ENCODE data around the gene MAGI1.
"Not testable (repeated sequence)": the region's sequence is repeated elsewhere in the genome, so short reads cannot be mapped to it uniquely, and the experiment has no call there.

Gene MAGI1

DNA sequence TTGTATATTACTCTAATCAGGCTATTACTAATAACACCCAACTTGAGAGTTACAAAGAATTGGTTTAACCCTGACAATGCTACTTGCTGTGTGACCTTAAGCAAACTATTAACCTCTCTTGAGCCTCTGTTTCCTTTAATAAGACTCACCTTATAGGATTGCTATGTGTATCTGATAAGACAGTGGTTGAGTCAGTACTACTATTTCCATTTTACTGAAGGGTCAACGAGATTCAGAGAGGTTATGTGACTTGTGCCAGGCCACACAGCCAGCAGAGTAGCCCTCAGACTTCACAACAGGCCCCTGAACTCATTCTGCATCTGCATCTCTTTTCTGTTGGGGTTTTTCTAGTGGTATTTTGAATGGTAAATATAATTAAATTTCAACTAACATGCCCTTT lies 420.1 kb downstream of the MAGI1 start:
- TF ChIP-seq, protein P1, sequence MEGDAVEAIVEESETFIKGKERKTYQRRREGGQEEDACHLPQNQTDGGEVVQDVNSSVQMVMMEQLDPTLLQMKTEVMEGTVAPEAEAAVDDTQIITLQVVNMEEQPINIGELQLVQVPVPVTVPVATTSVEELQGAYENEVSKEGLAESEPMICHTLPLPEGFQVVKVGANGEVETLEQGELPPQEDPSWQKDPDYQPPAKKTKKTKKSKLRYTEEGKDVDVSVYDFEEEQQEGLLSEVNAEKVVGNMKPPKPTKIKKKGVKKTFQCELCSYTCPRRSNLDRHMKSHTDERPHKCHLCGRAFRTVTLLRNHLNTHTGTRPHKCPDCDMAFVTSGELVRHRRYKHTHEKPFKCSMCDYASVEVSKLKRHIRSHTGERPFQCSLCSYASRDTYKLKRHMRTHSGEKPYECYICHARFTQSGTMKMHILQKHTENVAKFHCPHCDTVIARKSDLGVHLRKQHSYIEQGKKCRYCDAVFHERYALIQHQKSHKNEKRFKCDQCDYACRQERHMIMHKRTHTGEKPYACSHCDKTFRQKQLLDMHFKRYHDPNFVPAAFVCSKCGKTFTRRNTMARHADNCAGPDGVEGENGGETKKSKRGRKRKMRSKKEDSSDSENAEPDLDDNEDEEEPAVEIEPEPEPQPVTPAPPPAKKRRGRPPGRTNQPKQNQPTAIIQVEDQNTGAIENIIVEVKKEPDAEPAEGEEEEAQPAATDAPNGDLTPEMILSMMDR (conservative IDR thresholded peaks at IDR 0.05; ENCODE audit: low read depth, low read length) = no peak
- no peak overlapping the region for H3K4me3 ChIP-seq (ENCODE audit: low read length)
- no peak for DNase-seq (ENCODE audit: low read depth)

DNA sequence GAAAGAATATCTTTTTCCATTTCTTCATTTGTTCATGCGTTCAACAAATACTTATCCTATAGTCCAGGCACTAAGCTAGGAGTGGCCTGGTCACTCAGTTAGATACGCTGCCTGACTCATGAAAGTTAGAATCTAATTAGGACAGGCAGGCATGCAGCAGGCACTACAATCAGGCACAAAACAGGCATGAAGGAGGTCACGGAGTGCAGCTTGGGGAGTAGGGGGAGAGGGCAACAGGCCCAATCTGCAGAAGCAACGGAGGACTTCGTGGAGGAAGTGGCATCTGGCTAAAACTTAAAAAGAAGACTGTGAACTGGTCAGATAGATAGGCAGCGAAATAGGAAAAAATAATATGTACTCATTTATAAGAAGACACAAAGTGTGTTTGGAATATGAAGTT lies 420.9 kb downstream of the MAGI1 start:
- no peak for DNase-seq (ENCODE audit: low read depth)
- TF ChIP-seq, protein P1 (conservative IDR thresholded peaks at IDR 0.05; ENCODE audit: low read depth, low read length) = no peak
- H3K4me3 ChIP-seq (ENCODE audit: low read length) = no peak overlapping the region

DNA sequence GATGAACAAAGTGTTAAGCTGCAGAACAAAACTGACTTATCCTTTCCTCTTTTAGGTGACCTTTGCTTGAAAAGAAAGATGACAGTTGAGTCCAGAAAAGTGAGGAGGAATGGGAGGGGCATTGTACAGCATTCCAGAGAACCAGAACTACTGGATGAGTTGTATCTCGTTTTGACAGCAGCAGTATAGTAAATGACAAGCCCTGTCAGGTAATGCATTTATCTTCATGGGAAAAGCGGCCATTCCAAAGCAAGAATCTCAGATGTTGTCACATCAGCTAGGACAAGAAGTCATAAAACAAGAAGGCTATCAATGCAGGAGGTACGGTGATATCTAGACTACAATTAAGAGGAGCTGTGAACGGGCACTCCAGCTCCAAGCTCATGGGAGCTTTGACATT lies 421.5 kb downstream of the MAGI1 start:
- no peak for DNase-seq (ENCODE audit: low read depth)
- TF ChIP-seq, protein P1 (conservative IDR thresholded peaks at IDR 0.05; ENCODE audit: low read depth, low read length) = no peak
- no peak overlapping the region for H3K4me3 ChIP-seq (ENCODE audit: low read length)

DNA sequence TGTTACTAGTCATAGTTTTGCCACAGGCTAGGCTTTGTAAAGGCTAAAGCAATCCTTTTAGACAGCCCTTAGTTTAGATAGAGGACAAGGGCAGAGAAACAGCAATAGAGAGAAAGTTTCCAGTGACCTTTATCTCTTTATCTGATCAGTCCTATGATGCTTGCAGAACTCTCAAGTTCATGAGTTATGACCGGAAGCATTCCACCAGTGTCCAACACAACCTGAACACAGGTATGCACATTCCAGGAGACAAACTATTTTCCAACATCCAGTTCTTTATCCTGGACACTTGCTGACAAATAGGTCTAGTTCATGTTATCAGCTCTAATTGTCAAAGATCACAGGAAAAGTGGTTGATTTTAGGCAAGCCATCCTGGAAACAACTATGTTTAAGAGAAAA lies 422.2 kb downstream of the MAGI1 start:
- no peak overlapping the region for H3K4me3 ChIP-seq (ENCODE audit: low read length)
- TF ChIP-seq, protein P1 (conservative IDR thresholded peaks at IDR 0.05; ENCODE audit: low read depth, low read length) = no peak
- no peak for DNase-seq (ENCODE audit: low read depth)

DNA sequence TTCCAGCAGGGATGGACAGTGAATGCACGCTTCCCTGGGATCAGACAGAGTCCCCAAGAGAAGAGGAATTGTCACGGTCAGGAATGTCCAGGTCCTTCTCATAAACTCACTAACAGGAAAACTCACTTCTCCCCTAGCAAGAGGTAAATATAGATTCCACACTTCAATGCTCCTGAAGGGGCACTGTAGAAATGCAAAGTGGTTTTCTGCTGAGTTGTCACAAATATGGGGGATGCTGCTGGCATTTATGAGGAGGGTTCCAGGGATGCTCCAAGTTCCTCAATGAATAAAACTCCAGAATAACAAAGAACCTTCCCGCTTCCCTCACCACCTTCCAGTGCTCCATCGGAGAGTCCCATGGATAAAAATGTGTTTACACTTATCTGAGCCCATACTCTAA lies 423.4 kb downstream of the MAGI1 start:
- no peak for DNase-seq (ENCODE audit: low read depth)
- TF ChIP-seq, protein P1 (conservative IDR thresholded peaks at IDR 0.05; ENCODE audit: low read depth, low read length) = no peak
- no peak overlapping the region for H3K4me3 ChIP-seq (ENCODE audit: low read length)

DNA sequence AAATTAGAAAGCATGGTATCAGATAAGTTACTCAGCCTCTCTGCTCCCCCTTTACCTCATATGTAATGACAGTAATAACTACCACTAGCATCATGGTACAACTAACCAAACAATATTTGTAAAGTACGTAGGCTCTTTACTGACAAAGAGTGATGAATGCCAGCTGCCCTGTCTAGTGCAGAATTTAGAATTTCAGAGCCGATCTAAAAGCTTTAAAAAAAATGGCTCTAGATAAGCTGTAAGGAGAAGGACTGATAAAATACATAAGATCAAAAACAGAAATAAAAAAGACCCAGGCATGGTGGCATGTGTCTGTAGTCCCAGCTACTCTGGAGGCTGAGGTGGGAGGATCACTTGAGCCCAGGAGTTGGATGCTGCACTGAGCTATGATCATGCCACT lies 424.1 kb downstream of the MAGI1 start:
- DNase-seq (ENCODE audit: low read depth) = no peak
- H3K4me3 ChIP-seq (ENCODE audit: low read length) = no peak overlapping the region
- TF ChIP-seq, protein P1 (conservative IDR thresholded peaks at IDR 0.05; ENCODE audit: low read depth, low read length) = no peak

DNA sequence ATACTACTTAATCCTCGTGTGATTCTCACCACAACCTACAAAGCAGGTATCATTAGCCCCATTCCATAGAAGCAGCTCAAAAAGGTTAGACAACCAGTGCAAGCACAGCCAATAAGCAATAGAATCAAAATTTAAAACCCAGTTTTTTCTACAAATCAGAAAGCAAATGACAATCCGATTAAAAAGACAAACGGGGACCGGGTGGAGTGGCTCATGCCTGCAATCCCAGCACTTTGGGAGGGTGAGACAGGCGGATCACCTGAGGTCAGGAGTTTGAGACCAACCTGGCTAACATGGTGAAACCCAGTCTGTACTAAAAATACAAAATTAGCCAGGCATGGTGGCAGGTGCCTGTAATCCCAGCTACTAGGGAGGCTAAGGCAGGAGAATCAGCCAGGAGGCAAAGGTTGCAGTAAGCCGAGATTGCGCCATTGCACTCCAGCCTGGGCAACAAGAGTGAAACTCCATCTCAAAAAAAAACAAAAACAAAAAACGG lies 430.7 kb downstream of the MAGI1 start:
- H3K4me3 ChIP-seq (ENCODE audit: low read length); DNase-seq (ENCODE audit: low read depth): not testable (repeated sequence)

DNA sequence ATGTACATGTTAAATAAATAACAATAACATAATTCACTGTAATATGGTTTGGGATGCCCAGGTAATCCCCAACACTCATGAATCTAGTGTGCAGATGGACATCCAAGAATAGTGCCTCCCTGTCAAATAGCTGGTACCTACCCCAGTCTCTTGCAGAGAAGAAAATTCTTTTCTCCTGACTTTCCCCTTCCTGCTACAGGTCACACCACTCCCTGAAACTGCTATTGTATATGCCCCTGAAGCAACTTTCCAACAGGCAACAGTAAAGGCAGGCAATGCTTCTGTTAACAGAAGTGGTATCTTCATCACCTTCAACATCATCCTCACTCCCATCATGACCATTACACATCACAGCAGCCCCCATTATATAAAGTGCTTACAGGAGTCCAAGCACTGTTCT lies 431.6 kb downstream of the MAGI1 start:
- TF ChIP-seq, protein P1 (conservative IDR thresholded peaks at IDR 0.05; ENCODE audit: low read depth, low read length) = no peak
- no peak overlapping the region for H3K4me3 ChIP-seq (ENCODE audit: low read length)
- no peak for DNase-seq (ENCODE audit: low read depth)
